HG03432 (cell line): Measurements from ENCODE around the gene HDAC4.
"Not testable (repeated sequence)": the region's sequence is repeated elsewhere in the genome, so short reads cannot be mapped to it uniquely, and the experiment has no call there.

Source experiments
- ATAC-seq: cut with Tn5 transposase; IDR thresholded peaks from one replicate; pipeline ENCODE4 v1.9.1; 2021; ENCODE audit warnings: mild to moderate bottlenecking, moderate library complexity; ENCODE audit not compliant: unreplicated experiment

Gene HDAC4

DNA sequence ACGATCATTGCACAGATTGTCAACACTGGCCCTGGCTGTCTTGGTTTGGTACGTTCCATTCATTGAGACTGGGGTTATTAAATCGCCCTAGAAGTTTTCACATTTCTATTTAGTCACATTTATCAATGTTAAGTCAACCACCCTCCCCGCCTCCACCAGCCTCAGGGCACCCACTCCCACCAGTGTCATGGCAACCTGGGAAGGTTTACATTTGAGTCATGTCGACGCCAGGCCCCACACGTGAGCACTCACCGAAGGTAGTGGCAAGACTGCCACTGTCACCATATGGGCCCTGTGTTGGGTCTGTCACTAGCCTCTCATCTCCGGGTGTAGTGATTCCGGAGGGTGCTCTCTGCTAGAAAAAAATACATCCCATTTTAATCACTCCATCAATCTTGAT lies 358.8 kb downstream of the HDAC4 start:
- no peak for ATAC-seq

DNA sequence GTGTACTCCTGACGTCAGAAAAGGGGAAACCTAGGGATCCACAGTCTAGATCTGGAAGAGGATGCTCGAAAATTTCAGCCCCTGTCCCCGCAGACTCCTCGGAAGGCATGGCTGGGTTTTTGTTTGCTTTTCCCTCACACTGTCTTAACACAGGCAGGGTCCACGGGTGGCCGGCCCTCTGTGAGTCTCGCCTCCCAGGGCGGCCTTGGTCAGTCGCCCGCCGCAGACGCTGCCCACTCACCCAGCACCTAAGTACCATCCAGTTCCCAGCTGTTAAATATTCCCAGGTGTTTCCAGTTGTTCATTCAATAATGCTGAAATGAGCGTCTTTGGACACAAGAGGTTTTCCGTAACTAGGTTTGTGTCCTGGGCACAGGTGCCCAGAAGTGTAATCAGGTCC lies 359.8 kb downstream of the HDAC4 start:
- ATAC-seq, result no peak

DNA sequence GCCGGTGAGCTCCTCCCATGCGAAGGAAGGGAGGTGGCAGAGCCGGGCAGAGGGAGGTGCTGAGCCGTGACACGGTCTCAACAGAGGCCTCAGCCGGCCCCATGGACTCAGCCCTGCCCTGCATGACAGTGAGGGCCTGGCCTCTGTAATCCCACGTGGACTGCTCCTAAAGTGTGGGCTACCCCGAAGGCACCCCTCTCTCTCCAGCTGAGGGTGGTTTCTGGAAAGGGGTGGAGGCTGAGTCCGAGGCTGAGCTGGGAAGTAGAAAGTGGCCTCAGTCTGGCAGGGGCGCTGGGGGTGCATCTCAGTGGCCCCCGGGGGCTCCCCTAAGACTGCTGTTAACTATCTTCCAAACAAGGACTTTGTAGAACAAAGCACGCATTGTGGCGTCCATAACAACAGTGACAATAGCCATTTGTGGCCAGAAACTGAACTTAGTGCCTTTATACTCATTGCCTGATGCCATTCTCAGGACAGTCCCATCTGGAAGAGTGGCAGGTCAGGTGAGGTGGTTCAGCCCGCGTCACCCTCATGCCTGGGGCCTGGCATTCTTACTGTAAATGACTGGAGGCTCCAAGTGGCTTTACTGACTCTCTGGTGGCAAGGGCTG lies 360.6 kb downstream of the HDAC4 start:
- no peak for ATAC-seq

GRCh38 chr2:239039479-239039861 lies 361.4 kb downstream of the HDAC4 start:
- no peak for ATAC-seq

GRCh38 chr2:239038773-239039478 lies 361.9 kb downstream of the HDAC4 start:
- ATAC-seq, result no peak

DNA sequence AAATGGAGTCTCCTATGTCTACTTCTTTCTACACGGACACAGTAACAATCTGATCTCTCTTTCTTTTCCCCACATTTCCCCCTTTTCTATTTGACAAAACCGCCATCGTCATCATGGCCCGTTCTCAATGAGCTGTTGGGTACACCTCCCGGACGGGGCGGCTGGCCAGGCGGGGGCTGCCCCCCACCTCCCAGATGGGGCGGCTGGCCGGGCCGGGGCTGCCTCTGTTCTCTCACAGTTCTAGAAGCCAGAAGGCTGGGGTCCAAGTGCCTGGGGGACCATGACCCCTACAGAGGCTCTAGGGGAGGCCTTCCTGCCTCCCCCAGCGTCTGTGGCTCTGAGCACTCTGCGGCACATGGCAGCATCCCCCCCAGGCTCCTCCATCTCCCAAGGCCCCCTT lies 362.5 kb downstream of the HDAC4 start:
- ATAC-seq, result not testable (repeated sequence)

- no peak for ATAC-seq
Observed at GRCh38 chr2:239037559-239037910, 363.3 kb downstream of the HDAC4 start.

GRCh38 chr2:239036819-239037558 lies 363.8 kb downstream of the HDAC4 start:
- no peak for ATAC-seq

- no peak for ATAC-seq
Observed at GRCh38 chr2:239035997-239036731, 364.7 kb downstream of the HDAC4 start.

DNA sequence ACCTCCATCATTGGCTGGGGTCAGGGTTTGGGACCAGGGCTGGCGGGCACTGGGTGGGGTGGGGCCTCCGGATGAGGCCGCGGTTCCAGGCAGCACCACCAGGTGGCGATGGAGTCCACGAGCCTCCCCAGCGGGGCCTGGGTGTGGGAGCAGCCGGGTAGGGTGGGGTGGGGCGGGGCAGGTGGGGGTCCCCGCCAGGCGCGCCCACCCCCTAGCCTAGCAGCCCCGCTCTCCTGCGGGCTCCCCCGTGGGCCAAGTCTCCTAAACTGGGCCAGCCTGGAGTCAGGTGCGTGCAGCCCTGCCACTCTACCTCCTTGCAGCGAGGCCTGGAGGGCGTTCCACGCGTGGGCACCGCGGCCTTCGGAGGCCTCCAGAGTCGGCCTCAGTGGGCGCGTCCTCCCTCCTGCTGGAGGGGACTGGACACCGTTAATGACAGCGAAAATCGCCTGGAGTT lies 365.4 kb downstream of the HDAC4 start:
- no peak for ATAC-seq

DNA sequence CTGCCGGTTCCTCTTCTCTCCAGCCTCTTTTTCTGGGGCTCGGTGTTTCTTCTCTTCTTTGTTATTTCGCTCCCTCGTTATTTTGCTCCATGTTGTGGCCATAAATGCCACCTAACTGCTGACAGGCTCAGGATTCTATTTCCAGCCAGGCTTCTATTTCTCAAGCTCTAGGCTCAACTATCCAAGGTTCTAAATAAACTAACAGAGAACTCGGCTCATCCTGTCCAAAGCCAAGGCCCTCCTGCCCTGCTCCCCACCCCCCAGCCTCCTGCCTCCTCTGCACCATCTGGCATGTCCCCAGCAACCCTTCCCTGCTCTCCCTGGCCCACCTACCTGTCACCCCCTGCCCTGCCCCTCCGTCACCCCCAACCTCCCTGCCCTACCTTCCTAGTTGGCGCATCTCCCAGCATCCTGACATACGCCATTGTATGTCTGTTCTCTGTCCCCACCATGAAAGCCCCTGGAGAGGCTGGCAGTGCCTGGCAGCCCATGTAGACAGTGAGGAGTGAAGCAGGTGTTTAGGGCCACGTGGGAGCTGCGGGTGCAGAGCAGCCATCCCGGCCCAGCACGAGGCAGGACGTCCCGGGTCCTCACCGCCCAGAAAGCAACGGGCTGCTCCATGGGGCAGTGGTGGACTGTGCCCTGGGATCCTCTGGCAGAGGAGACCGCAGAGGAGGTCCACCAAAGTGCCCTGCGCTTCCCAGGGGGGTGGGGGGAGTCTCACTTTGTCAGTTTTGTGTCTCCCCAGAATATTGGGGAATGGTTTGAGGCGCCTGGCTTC lies 366.1 kb downstream of the HDAC4 start:
- ATAC-seq, result no peak

GRCh38 chr2:239033801-239034560 lies 366.8 kb downstream of the HDAC4 start:
- ATAC-seq, result no peak

DNA sequence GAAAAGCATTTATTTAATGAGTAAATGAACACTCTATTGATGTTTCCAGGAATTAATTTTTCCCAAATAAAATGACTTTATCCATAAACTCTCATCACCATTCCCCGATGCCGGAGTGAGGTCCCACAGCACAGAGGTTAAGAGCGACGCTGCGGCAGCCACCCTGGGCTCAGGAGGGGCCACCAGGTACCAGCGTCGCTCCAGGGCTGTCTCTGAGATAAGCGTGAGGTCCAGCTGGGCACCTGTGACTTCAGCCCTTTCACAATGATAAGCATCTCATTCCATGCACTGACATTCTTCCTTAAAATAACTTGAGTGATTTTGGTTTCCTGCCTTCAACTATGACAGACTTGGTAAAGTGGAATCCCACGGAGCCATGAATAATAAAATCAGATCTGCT lies 370.9 kb downstream of the HDAC4 start:
- ATAC-seq, result no peak

- ATAC-seq, result no peak
Observed at GRCh38 chr2:239028253-239028619, 372.6 kb downstream of the HDAC4 start.

- no peak for ATAC-seq
Observed at GRCh38 chr2:239027391-239028252, 373.2 kb downstream of the HDAC4 start.

GRCh38 chr2:239026711-239027361 lies 374.0 kb downstream of the HDAC4 start:
- no peak for ATAC-seq

DNA sequence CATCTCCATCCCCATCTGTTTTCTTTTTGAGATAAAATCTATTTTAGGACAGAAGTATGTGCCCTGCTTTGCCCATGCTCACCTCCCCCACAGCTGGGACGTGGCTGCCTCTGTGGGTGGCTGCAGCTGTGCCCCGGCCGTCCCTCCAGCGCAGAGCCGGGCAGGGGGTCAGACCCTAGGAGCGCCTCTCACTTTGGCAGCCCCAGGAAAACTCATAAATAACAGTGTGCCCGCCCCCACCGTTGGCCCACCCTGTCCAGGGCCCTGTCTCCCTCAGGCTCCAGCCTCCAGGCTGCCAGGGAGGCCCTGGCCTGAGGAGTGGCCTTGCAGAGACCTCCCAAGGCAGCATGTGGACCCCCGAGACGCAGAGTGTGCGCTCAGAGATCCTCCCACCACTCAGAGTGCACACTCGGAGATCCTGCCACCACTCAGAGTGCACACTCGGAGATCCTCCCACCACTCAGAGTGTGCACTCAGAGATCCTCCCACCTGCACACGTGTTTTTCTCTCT lies 374.8 kb downstream of the HDAC4 start:
- ATAC-seq, result no peak

GRCh38 chr2:239025096-239025801 lies 375.6 kb downstream of the HDAC4 start:
- no peak for ATAC-seq
